G401 (cell line): ENCODE results near the gene PEX14. TPM values are rescaled to one million over a fixed set of nuclear protein-coding genes. Genes with fewer than 3 reads are reported as not detected.
A peak's percentile ranks its signal among the peaks of the same experiment; 100 is the strongest.
"Not testable (repeated sequence)": the region's sequence is repeated elsewhere in the genome, so short reads cannot be mapped to it uniquely, and the experiment has no call there.

Source experiments
- DNase-seq: peaks from one replicate; pipeline ENCODE4 v3.0.0-alpha.2; 2015; ENCODE audit warnings: low spot score
- in situ Hi-C: cut with HindIII; loops from 2 replicates; pipeline ENCODE4 v1.10.0; 2016; ENCODE audit warnings: low sequenced_read_pairs, mixed read lengths
- total RNA-seq: library from RNA; depleted of rRNA; stranded (reverse); fragments of >200 nt; shearing (Covaris generic); gene quantifications from 2 replicates; pipeline ENCODE4 v1.2.3, GENCODE V29; 2014

Gene PEX14
- total RNA-seq, 1 experiment from 2014 or later, result 34.7 TPM

DNA sequence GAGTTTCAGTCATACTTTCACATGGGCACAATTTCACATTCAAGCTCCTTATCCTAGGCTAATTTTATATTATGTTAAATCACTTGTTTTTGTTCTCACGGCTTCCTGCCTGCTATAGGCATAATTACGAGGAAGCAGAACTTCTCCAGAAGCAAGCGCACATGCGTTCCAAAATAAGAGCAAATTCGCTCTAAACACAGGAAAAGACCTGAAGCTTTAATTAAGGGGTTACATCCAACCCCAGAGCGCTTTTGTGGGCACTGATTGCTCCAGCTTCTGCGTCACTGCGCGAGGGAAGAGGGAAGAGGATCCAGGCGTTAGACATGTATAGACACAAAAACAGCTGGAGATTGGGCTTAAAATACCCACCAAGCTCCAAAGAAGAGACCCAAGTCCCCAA lies 25.0 kb upstream of the PEX14 start, which contains the start of gene CORT:
Gene CORT (plus strand): TSS at position 281 of the 400 bp plus-strand sequence. CDS start 193 bp downstream, outside the sequence.
- in situ Hi-C loops, result no loop called here
- no peak for DNase-seq

- in situ Hi-C loops, result no loop called here
Measured at GRCh38 chr1:10450156-10450814, 24.5 kb upstream of the PEX14 start.

GRCh38 chr1:10450836-10451235 lies 23.9 kb upstream of the PEX14 start:
- no peak for DNase-seq
- in situ Hi-C loops, result no loop called here

More at GRCh38 chr1:10450156-10450814, 24.5 kb upstream of the PEX14 start:
- DNase-seq, result no peak

- DNase-seq, result no peak
- in situ Hi-C loops, result no loop called here
Measured at GRCh38 chr1:10451287-10451686, 23.5 kb upstream of the PEX14 start.

DNA sequence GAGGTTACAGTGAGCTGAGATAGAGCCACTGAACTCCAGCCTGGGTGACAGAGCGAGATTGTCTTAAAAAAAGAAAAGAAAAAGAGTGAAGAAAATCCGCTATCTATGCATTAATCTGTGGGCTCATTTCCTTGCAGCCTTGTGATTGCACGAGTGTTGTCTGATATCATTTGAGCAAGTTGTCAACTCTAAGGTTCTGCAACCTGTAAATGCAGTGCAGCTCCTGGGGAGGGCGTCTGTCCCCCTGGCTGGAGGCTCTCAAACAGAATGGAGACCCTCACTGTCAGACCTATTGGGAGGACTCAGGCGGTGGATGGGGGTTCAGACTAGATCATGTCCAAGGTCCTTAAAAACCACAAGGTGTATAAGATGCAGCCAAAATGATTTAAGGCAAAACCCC lies 18.7 kb upstream of the PEX14 start:
- no peak for DNase-seq
- in situ Hi-C loops, result no loop called here

GRCh38 chr1:10456661-10457060 lies 18.1 kb upstream of the PEX14 start:
- in situ Hi-C loops, result no loop called here

DNA sequence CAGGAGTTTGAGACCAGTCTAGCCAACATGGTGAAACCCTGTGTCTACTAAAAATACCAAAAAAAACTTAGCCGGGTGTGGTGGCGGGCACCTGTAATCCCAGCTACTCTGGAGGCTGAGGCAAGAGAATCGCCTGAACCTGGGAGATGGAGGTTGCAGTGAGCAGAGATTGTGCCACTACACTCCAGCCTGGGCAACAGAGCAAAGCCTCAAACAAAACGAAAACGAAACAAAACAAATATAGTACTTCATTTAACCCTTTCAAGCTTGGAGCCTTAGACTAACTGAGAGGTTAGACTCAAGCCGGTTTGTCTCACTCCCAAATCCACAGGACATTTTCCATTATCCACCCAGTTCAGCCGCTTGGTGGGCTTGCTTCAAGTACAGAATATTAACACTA lies 17.3 kb upstream of the PEX14 start:
- in situ Hi-C loops, result not testable (repeated sequence)

More at GRCh38 chr1:10456661-10457060, 18.1 kb upstream of the PEX14 start:
- DNase-seq, result no peak

DNA sequence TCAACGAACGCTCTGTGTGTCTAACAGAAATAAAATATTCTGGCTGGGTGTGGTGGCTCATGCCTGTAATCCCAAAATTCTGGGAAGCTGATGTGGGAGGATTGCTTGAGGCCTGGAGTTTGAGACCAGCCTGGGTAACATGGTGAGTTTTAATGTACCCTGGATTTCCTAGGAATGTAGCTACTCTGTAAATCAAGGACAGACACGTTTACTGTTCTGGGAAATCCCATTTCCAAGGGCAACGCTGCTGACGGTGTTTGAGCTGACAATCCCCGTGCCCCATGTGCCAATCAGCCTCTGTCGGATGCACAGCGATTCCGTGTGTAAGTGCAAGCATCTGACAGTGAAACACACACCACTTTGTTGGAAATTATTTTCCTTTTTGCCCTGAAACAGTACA lies 16.9 kb upstream of the PEX14 start:
- in situ Hi-C loops, result no loop called here
- DNase-seq, result no peak

More for the DNA sequence above, 17.3 kb upstream of the PEX14 start:
- not testable (repeated sequence) for DNase-seq

DNA sequence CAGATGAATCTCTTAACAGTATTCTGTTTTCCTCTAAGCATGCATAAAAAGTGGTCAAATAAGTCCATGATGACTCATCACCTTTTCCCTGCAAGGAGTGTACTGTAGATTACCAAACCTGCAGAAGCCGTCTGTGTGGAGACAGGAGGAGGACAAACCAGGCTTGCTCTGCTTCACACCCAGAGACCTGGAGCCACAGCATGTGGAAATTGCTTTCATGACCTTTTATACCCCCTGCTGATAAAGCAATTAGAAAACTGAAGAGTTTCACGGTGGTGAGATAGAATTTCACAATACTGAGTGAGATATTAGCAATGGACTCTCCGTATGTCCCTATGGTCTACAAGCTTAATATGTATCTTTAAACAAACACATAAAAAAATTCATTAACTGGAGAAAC lies 15.6 kb upstream of the PEX14 start:
- no peak for DNase-seq
- in situ Hi-C loops, result no loop called here

GRCh38 chr1:10467078-10467477 lies 7.7 kb upstream of the PEX14 start:
- DNase-seq, result no peak
- in situ Hi-C loops, result no loop called here

DNA sequence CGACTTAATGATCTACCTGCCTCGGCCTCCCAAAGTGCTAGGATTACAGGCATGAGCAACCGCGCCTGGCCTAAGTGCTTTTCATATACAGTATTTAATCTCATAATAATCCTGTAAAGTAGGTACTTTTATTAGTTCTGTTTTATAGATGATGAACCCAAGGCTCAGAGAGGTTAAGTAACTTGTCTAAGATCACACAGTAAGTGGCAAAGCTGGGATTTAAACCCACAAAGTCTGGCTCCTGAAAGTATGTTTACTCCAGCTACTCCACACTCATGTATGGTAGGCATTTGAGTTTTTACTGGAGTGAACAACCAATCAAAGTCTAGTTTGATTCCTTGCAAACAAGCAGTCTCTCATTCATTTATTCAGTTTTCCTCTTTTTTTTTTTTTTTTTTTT lies 4.7 kb upstream of the PEX14 start:
- no peak for DNase-seq
- in situ Hi-C loops, result no loop called here

GRCh38 chr1:10471411-10472219 lies 3.1 kb upstream of the PEX14 start:
- DNase-seq, result no peak
- in situ Hi-C loops, result no loop called here

GRCh38 chr1:10472220-10473144 lies 2.3 kb upstream of the PEX14 start, which contains the start of gene DFFA:
Gene DFFA (minus strand): TSS chr1:10472529. CDS start chr1:10472458, 71 bp downstream.
- DNase-seq, result peak; percentile 97
- in situ Hi-C loops, result no loop called here

DNA sequence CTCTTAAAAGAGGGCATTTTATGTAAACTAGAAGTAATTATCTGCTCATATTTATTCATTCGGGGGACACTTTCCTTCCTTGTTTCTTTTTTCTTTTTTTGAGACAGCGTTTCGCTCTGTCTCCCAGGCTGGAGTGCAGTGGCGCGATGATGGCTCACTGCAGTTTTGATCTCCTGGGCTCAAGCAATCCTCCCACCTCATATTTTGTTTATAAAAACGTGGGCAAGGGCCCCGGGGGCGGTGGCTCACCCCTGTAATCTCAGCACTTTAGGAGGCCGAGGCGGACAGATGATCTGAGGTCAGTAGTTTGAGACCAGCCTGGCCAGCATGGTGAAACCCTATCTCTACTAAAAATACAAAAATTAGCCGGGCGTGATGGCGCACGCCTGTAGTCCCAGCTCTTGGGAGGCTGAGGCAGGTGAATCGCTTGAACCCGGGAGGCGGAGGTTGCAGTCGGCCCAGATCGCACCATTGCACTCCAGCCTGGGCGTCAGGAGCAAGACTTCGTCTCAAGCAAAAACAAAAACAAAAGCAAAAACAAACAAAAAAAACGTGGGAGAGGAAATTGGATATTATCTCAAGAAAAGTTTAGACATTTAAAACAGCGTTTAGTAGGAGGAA lies 1.5 kb upstream of the PEX14 start:
- in situ Hi-C loops, result no loop called here
- DNase-seq, result no peak

GRCh38 chr1:10474309-10474612 lies 489 bp upstream of the PEX14 start:
- in situ Hi-C loops, DNase-seq: not testable (repeated sequence)

- DNase-seq, result no peak
- in situ Hi-C loops, result no loop called here
Measured at GRCh38 chr1:10475510-10475909, 760 bp downstream of the PEX14 start.

DNA sequence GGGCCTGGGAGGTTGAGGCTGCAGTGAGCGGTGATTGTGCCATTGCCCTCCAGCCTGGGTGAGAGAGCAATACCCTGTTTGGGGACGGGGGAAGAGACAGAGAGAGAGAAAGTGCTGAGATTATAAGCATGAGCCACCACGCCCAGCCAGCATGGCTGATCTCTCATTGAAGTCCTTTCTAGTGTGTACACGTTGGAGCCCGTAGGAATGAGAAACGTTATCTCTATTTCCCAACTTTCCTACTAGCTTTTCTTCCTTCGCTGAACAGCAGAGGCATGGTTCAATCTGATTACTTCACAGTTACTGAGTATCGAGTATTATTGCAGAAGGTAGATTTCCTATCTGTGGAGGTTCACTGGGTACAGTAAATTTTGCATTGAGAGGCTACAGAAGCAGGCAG lies 4.5 kb downstream of the PEX14 start:
- no peak for DNase-seq
- in situ Hi-C loops, result no loop called here

DNA sequence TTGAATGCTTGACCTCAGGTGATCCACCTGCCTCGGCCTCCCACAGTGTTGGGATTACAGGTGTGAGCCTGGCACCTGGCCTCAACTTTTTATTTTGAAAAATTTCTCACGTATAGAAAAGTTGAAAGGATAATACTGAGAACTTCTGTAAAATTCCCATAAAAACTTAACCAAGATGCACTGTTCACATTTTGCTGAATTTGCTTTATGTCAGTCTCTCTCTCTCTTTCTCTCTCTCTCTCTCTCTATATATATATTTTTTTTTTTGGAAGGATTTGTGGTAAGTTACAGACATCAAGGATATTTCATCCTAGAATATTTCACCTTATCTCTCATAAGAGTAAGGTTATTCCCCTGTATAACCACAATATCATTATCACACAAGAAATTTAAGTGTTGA lies 5.9 kb downstream of the PEX14 start:
- DNase-seq, result no peak
- in situ Hi-C loops, result no loop called here

DNA sequence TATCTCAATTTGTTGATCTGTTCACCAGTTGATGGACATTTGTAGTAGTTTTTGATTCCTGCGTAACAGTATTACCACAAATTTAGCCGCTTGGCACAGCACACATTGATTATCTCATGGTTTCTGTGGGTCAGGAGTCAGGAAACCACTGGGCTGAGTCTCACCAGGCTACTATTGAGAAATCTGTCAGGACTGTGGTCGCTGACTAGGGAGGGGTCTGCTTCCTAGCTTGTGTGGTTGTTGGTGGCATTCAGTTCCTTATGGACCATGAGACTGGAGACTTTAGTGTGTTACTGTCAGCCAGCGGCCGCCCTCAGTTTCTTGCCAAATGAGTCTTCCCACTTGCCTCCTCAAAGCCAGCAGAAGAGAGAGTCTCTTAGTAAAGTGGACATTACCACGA lies 9.8 kb downstream of the PEX14 start:
- in situ Hi-C loops, result no loop called here
- no peak for DNase-seq
